K562 (cell line): ENCODE data around the gene AGO4. TPM values are rescaled to one million over a fixed set of nuclear protein-coding genes. Genes with fewer than 3 reads are reported as not detected.
"Not testable (repeated sequence)": the region's sequence is repeated elsewhere in the genome, so short reads cannot be mapped to it uniquely, and the experiment has no call there.

Source experiments
- BRD9 ChIP-seq: fragments of 450-650 bp; IDR thresholded peaks from 2 replicates; pipeline ENCODE4 v1.6.1; 2018; ENCODE audit warnings: low read depth; ENCODE audit not compliant: partially characterized antibody
- ELF1 ChIP-seq: fragments of 200-800 bp; sonication (Bioruptor generic); IDR thresholded peaks from 2 replicates; pipeline ENCODE4 v1.6.1; 2016; ENCODE audit warnings: missing genetic modification characterization, missing compliant biosample characterization
- ELF4 ChIP-seq: fragments of 450-650 bp; formaldehyde crosslinking; IDR thresholded peaks from 2 replicates; pipeline ENCODE4 v1.4.0; 2022; ENCODE audit warnings: missing genetic modification characterization
- ETV5 ChIP-seq: sonication (generic); formaldehyde crosslinking; IDR thresholded peaks from 2 replicates; pipeline ENCODE4 v1.4.0; 2020; ENCODE audit warnings: low read depth, mild to moderate bottlenecking, missing genetic modification reagents
- FOS ChIP-seq: IDR thresholded peaks from 3 replicates; pipeline ENCODE4 v1.6.1; 2011; ENCODE audit not compliant: insufficient read length; ENCODE audit errors: extremely low read depth
- HDAC1 ChIP-seq, 2 experiments: fragments of 450-650 bp; IDR thresholded peaks; 2 replicates each; pipeline ENCODE4 v1.6.1; 2016 to 2017; ENCODE audit warnings: inconsistent platforms in 1 of 2, mild to moderate bottlenecking in 1 of 2, moderate library complexity in 1 of 2
- HDAC3 ChIP-seq: fragments of 450-650 bp; IDR thresholded peaks from 2 replicates; pipeline ENCODE4 v1.6.1; 2018; ENCODE audit warnings: borderline replicate concordance, mild to moderate bottlenecking, moderate library complexity; ENCODE audit not compliant: partially characterized antibody
- MBD2 ChIP-seq: sonication (generic); IDR thresholded peaks from 2 replicates; pipeline ENCODE4 v1.6.1; 2016; ENCODE audit warnings: low read depth, borderline replicate concordance
- MXD1 ChIP-seq: fragments of 250-450 bp; sonication (Bioruptor Pico); IDR thresholded peaks from 2 replicates; pipeline ENCODE4 v1.8.0; 2021; ENCODE audit warnings: borderline replicate concordance, mild to moderate bottlenecking, moderate library complexity; ENCODE audit not compliant: poor library complexity, severe bottlenecking
- NRF1 ChIP-seq, 2 experiments: fragments of 450-650 bp; IDR thresholded peaks in 1 of 2; conservative IDR thresholded peaks in 1 of 2; 2 replicates each; pipeline ENCODE4 v1.6.1; 2014; ENCODE audit warnings: mild to moderate bottlenecking in 2 of 2
- PHF20 ChIP-seq: fragments of 450-650 bp; IDR thresholded peaks from 2 replicates; pipeline ENCODE4 v1.6.1; 2018; ENCODE audit not compliant: partially characterized antibody
- PKNOX1 ChIP-seq: fragments of 450-650 bp; IDR thresholded peaks from 2 replicates; pipeline ENCODE4 v1.6.1; 2016
- POLR2A ChIP-seq: fragments of 450-650 bp; conservative IDR thresholded peaks from 2 replicates; pipeline ENCODE4 v1.6.1; 2016
- POLR2G ChIP-seq: fragments of 200-400 bp; formaldehyde crosslinking; IDR thresholded peaks from 2 replicates; pipeline ENCODE4 v1.6.1; 2017; ENCODE audit warnings: low read depth, mild to moderate bottlenecking, antibody characterized with exemption, low read length, moderate library complexity
- POLR2H ChIP-seq: IDR thresholded peaks from 2 replicates; pipeline ENCODE4 v1.6.1; 2016; ENCODE audit warnings: missing genetic modification characterization, low read depth, mild to moderate bottlenecking, control low read depth, missing compliant biosample characterization, moderate library complexity
- RAD51 ChIP-seq: fragments of 450-650 bp; IDR thresholded peaks from 2 replicates; pipeline ENCODE4 v1.7.1; 2016; ENCODE audit warnings: low read depth, mild to moderate bottlenecking, borderline replicate concordance
- SMAD4 ChIP-seq: fragments of 250-450 bp; sonication (Bioruptor Pico); conservative IDR thresholded peaks from 2 replicates; pipeline ENCODE4 v1.8.0; 2021; ENCODE audit warnings: inconsistent platforms, mild to moderate bottlenecking, moderate library complexity
- SMARCC2 ChIP-seq: fragments of 450-650 bp; IDR thresholded peaks from 2 replicates; pipeline ENCODE4 v1.6.1; 2017; ENCODE audit warnings: antibody characterized with exemption, moderate library complexity, mild to moderate bottlenecking, low read depth
- TOE1 ChIP-seq, 2 experiments: fragments of 450-650 bp in 1 of 2; sonication (generic) in 1 of 2; formaldehyde crosslinking in 1 of 2; IDR thresholded peaks; 2 replicates each; pipeline versions ENCODE4 v1.7.1 to v1.8.0; 2016 to 2022; ENCODE audit warnings: borderline replicate concordance in 2 of 2, mild to moderate bottlenecking in 2 of 2, antibody characterized with exemption in 1 of 2, inconsistent platforms in 1 of 2, low read depth in 1 of 2, missing genetic modification reagents in 1 of 2, moderate library complexity in 1 of 2
- USF1 ChIP-seq: sonication (generic); formaldehyde crosslinking; IDR thresholded peaks from 2 replicates; pipeline ENCODE4 v1.9.0; 2022; ENCODE audit warnings: mild to moderate bottlenecking, missing genetic modification reagents
- polyA plus RNA-seq, 8 experiments: library from polyadenylated mRNA; depleted of rRNA in 4 of 8; stranded (reverse) in 5 of 8; unstranded in 3 of 8; fragments of >200 nt; fragmentation: Nextera tagmentation in 2 of 8; fragmentation: Illumina TruSeq in 1 of 8; extraction: Ambion mirVana in 2 of 8; extraction: Trizol in 1 of 8; gene quantifications; 2 replicates each; pipeline versions ENCODE4 v1.2.1 to v1.2.3, GENCODE V29; 2011 to 2014; ENCODE audit warnings: inconsistent platforms in 1 of 8, missing spikeins in 1 of 8
- total RNA-seq, 7 experiments: library from RNA; depleted of rRNA in 6 of 7; stranded (reverse); fragments of >200 nt in 6 of 7; fragmentation: Illumina TruSeq in 2 of 7; extraction: Trizol in 2 of 7; gene quantifications; 2 replicates each; pipeline versions ENCODE4 v1.2.1 to v1.2.3, GENCODE V29; 2011 to 2021; ENCODE audit warnings: low replicate concordance in 1 of 7
- TF ChIP-seq, protein P1 (sequence below): fragments of 250-450 bp; sonication (Bioruptor Pico); IDR thresholded peaks from 2 replicates; pipeline ENCODE4 v1.9.0; 2021; ENCODE audit warnings: mild to moderate bottlenecking, inconsistent platforms

The AGO4 gene
- total and polyA plus RNA-seq, 9 of the 15 experiments (the other 6 are each of a cell fraction or from before 2014, with no cell fraction given) = 1.3 to 10.5 (median 6.5) TPM

- TF ChIP-seq MXD1 (CRISPR knock-in tag) = peak; percentile 55
- TF ChIP-seq POLR2H = peak; percentile 77
- peak; percentile 93 for TF ChIP-seq POLR2A
- TF ChIP-seq PHF20 = peak; percentile 73
- 0 out of 2 replicates have a peak, but pooled peaks have one; percentile 13 for TF ChIP-seq TOE1 (IDR thresholded peaks at IDR 0.05; ENCODE audit: borderline replicate concordance)
- not testable (repeated sequence) for TF ChIP-seq TOE1 (CRISPR knock-in tag; IDR thresholded peaks at IDR 0.05; ENCODE audit: borderline replicate concordance, low read depth)
- peak; percentile 46 for TF ChIP-seq BRD9
- TF ChIP-seq, protein P1, sequence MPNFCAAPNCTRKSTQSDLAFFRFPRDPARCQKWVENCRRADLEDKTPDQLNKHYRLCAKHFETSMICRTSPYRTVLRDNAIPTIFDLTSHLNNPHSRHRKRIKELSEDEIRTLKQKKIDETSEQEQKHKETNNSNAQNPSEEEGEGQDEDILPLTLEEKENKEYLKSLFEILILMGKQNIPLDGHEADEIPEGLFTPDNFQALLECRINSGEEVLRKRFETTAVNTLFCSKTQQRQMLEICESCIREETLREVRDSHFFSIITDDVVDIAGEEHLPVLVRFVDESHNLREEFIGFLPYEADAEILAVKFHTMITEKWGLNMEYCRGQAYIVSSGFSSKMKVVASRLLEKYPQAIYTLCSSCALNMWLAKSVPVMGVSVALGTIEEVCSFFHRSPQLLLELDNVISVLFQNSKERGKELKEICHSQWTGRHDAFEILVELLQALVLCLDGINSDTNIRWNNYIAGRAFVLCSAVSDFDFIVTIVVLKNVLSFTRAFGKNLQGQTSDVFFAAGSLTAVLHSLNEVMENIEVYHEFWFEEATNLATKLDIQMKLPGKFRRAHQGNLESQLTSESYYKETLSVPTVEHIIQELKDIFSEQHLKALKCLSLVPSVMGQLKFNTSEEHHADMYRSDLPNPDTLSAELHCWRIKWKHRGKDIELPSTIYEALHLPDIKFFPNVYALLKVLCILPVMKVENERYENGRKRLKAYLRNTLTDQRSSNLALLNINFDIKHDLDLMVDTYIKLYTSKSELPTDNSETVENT = 0 out of 2 replicates have a peak, but pooled peaks have one; percentile 19
- peak; percentile 64; the same call in 1 of the 2 replicates for TF ChIP-seq ELF4 (CRISPR knock-in tag)
- TF ChIP-seq SMAD4 (CRISPR knock-in tag) = peak; percentile 55; the same call in 1 of the 2 replicates
- TF ChIP-seq USF1 (CRISPR knock-in tag) = peak; percentile 81
- TF ChIP-seq POLR2G = peak; percentile 76
- peak; percentile 45; the same call in 1 of the 2 replicates for TF ChIP-seq RAD51
- TF ChIP-seq SMARCC2 = 0 out of 2 replicates have a peak, but pooled peaks have one; percentile 30
- TF ChIP-seq HDAC3 = peak; percentile 52
- TF ChIP-seq MBD2 = peak; percentile 63
- peak in 1 of 2 experiments; percentile 83; a peak in 2 of 4 replicates for TF ChIP-seq HDAC1 (IDR thresholded peaks at IDR 0.05)
- peak; percentile 42; the same call in 1 of the 2 replicates for TF ChIP-seq ETV5 (CRISPR knock-in tag)
- TF ChIP-seq NRF1 (conservative IDR thresholded peaks at IDR 0.05 in 1 of 2, IDR thresholded peaks at IDR 0.05 in 1 of 2) = peak; percentile 72 to 78
- peak; percentile 92 for TF ChIP-seq ELF1 (tag)
- TF ChIP-seq PKNOX1 = peak; percentile 97
- TF ChIP-seq FOS = peak; percentile 9
These were observed 61.6 kb downstream of the AGO4 start (continued) for GRCh38 chr1:35869245-35869950.
